ENCODE measurements around the gene KIF3A. TPM values are rescaled to one million over a fixed set of nuclear protein-coding genes. Genes with fewer than 3 reads are reported as not detected.

KIF3A gene
- total RNA-seq, 6 experiments from 2014 or later = 1.3 to 4.2 (median 2.1) TPM

DNA sequence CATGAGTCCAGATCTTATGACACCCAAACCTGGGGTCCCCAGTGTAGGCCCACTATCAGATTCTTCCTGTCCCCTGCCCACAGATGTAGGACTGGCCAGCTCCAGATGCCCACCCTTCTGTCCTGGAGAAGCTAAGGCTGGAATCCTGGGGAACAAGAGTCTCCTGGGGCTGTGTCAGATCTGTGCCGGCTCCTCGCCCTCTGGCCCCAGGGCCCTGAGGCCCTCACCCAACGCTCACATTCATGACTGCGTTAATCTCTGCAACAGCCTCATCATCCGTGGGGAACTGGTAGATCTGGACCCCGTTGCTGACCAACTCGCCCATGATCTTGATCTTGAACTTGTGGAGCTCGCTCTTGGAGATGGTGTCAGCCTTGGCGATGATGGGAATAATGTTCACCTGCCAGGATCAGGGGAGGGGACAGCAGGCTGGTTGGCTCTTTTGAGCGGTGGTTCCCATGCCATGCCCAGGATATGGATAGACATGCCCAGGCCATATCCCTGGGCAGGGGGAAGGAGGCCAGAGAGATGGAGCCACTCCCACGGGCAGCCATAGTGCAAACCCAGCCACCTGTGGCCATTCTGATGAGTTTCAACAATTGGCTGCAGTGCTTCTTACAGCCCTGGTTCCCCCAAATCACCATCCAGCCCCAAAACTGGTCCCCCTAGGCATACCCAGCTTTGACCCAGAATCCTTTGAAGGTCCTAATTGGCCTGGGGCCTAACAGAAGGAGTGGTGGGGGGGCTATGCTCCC is 25.1 kb upstream of the KIF3A start:
- DNase-seq = no peak
- WGBS (ENCODE audit: insufficient coverage, low coverage, low lambda C conversion rate, missing lambda C conversion rate) = 100% methylated on average over 7 of the region's 11 CpGs
- ATAC-seq = no peak
- no peaks in the 10 kb centered on the region for H3K27me3 ChIP-seq
- peaks cover 0 to 15% (median 3%) of the 10 kb centered on the region in 4 donors for H3K36me3 ChIP-seq
- no peaks in the 10 kb centered on the region for H3K9me3 ChIP-seq
- intact Hi-C loops (cut with DNase I) = no loop called here
- H3K4me3 ChIP-seq = no peak overlapping the region
- H3K4me1 ChIP-seq = no peaks in the 10 kb centered on the region
- H3K27ac ChIP-seq = no peak overlapping the region
- no peak for TF ChIP-seq POLR2A (IDR thresholded peaks at IDR 0.05)
- TF ChIP-seq CTCF (IDR thresholded peaks at IDR 0.05) = no peak

DNA sequence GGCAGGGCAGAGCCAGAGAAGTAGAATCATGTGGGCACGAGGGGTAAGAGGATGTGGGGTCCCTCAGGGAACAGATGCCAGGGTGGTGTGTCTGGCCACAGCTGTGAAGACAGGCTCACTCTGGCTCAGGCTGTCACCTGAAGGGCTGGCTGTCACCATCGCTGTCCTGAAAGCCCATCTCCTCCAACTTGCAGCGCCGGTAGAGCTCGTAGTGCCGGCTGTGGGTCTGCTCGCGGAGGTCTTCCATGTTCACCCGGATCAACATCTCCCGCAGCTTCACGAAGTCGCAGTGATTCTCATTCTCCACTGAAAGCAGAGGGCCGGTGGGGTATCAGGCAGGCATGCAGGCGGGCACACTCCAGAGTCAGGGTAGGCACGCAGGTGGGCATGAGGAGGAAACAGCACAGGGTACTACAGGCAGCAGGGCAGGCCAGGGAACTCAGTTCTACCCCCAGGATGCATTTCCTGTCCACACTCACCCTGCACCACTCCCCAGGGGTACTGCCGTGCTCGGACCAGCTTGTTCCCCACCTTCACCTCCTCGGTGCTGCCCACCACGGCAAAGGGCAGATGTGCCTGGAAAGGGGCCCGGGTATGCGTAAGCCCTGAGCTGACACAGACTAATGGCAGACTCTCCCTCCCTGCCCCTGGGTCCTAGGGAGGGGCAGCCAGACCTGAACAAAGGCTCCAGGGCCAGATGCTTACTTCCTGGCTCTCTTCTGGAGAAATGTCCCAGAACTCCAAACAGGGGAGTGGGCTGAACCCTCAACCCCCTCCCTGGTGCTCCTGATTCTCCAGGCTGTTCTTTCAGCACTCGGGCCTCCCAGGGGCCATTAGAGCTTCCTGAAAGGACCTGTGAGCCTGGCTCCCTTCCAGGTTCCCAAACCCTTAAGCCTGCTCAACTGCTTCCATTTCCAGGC is 24.2 kb upstream of the KIF3A start:
- H3K4me3 ChIP-seq = no peak overlapping the region
- peaks cover 0 to 15% (median 3%) of the 10 kb centered on the region in 4 donors for H3K36me3 ChIP-seq
- no peaks in the 10 kb centered on the region for H3K27me3 ChIP-seq
- H3K4me1 ChIP-seq = no peaks in the 10 kb centered on the region
- no peaks in the 10 kb centered on the region for H3K9me3 ChIP-seq
- WGBS (ENCODE audit: insufficient coverage, low coverage, low lambda C conversion rate, missing lambda C conversion rate) = no CpG with 5 or more reads among the region's 22 CpGs
- TF ChIP-seq POLR2A (IDR thresholded peaks at IDR 0.05) (no peak), CTCF (IDR thresholded peaks at IDR 0.05) (no peak)
- DNase-seq (no peak), ATAC-seq (no peak)
- intact Hi-C loops (cut with DNase I) = no loop called here
- H3K27ac ChIP-seq = no peak overlapping the region

- Histone ChIP-seq H3K36me3 (peaks cover 0 to 15% (median 3%) of the 10 kb centered on the region in 4 donors), H3K4me3 (no peak overlapping the region), H3K9me3 (no peaks in the 10 kb centered on the region), H3K27ac (no peak overlapping the region), H3K4me1 (no peaks in the 10 kb centered on the region), H3K27me3 (no peaks in the 10 kb centered on the region)
- intact Hi-C loops (cut with DNase I) = no loop called here
- no peak for DNase-seq
- 91% methylated on average over 9 of the region's 21 CpGs for WGBS (ENCODE audit: insufficient coverage, low coverage, low lambda C conversion rate, missing lambda C conversion rate)
- ATAC-seq = no peak
- TF ChIP-seq POLR2A (IDR thresholded peaks at IDR 0.05) (no peak), CTCF (IDR thresholded peaks at IDR 0.05) (no peak)
Observed at GRCh38 chr5:132760601-132761317, 23.4 kb upstream of the KIF3A start.

DNA sequence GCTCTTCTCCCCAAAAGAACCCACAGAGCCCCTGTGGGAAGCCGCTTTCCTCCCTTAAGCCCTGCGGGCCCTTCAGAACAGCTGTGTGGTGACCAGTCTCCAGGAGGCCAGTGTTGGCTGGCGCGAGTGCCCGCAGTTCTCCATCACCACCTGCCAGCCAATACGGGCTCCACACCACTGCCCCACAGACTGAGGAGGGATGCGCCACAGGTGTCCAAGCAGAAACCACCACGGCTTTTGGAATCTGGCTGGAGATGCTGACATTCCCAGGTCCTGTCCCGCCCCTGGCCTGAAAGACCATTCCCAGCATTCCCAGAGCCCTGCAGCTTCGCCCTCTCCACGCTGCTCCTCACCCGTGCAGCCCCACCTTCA is 22.7 kb upstream of the KIF3A start:
- WGBS (ENCODE audit: insufficient coverage, low coverage, low lambda C conversion rate, missing lambda C conversion rate) = 100% methylated on average over 4 of the region's 12 CpGs
- Histone ChIP-seq H3K9me3 (no peaks in the 10 kb centered on the region), H3K4me1 (no peaks in the 10 kb centered on the region), H3K36me3 (peaks cover 0 to 13% (median 3%) of the 10 kb centered on the region in 4 donors), H3K27ac (no peak overlapping the region), H3K27me3 (no peaks in the 10 kb centered on the region), H3K4me3 (no peak overlapping the region)
- ATAC-seq (no peak), DNase-seq (no peak)
- intact Hi-C loops (cut with DNase I) = no loop called here
- no peak for TF ChIP-seq POLR2A (IDR thresholded peaks at IDR 0.05)
- no peak for TF ChIP-seq CTCF (IDR thresholded peaks at IDR 0.05)
